Right hindlimb (tissue), 1 donor: ENCODE results near the gene MCM3.
A peak's percentile ranks its signal among the peaks of the same experiment; 100 is the strongest.

Experiments
- DNase-seq: peaks from one replicate; pipeline ENCODE4 v3.0.0-alpha.2; 2018

The MCM3 gene

DNA sequence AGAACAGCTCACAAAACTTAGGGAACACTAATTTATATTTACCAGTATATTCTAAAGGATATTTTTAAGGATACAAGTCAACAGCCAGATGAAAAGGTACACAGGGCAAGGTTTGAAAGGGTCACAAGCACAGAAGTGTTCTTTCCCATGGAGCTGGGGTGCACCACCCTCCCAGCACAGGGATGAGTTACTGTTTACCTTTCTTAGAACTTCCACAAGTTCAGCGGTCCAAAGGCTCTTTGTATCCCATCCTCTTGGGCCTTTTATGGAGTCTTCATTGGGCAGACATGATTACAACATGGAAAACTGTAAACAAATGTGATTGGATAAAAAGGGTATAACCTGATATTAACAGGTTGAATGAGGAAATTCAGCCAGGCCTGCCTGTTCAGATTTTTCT, 39.1 kb downstream of the MCM3 start:
- DNase-seq = no peak

- DNase-seq = no peak
Measured at GRCh38 chr6:52244400-52244799, 40.1 kb downstream of the MCM3 start, which contains the start of gene IL17F. Gene IL17F, minus strand, starts transcription at chr6:52244500. Its CDS starts 71 bp downstream, at chr6:52244429.

DNA sequence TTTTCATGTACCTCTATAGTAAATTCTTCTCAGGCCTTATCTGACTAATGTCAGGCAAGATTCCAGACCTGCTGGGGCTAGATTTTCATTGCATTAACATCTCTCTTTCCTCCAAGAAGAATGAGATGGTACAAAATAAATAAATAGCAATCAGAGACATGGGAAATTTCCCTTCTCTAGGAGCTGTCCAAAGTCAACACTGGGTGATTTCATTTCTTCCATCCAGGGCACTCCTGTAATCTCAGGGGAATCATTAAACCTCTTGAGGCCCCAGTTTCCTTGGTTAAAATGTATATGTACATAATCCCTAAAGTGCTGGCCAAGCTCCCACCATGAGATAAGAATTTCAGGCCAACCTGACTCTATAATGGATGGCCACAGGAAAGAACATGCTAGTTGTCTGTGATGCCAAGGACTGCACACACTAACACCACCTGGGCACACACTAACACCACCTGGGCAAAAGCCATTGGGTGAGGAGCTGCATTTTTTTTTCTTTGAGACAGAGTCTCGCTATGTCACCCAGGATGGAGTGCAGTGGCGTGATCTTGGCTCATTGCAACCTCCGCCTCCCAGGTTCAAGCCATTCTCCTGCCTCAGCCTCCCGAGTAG, 41.2 kb downstream of the MCM3 start:
- no peak for DNase-seq

DNA sequence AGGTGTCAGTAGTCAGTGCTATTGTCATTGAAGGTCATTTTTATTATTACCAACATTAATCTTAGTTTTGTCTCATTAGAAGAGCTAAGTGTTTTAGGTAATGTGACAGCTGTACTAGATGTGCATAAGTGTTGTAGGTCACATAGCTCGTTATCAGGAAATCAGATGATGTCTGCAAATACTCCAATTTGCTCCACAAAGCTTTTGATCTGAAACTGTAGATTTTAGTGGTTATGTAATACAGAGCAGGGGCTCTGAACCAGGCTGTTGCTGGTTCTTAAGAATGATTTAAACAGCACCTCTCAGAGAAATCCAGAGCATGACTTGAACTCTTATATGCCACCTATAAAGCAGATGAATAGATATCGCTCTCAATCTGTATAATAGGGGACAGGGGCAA, 42.7 kb downstream of the MCM3 start:
- DNase-seq = no peak

DNA sequence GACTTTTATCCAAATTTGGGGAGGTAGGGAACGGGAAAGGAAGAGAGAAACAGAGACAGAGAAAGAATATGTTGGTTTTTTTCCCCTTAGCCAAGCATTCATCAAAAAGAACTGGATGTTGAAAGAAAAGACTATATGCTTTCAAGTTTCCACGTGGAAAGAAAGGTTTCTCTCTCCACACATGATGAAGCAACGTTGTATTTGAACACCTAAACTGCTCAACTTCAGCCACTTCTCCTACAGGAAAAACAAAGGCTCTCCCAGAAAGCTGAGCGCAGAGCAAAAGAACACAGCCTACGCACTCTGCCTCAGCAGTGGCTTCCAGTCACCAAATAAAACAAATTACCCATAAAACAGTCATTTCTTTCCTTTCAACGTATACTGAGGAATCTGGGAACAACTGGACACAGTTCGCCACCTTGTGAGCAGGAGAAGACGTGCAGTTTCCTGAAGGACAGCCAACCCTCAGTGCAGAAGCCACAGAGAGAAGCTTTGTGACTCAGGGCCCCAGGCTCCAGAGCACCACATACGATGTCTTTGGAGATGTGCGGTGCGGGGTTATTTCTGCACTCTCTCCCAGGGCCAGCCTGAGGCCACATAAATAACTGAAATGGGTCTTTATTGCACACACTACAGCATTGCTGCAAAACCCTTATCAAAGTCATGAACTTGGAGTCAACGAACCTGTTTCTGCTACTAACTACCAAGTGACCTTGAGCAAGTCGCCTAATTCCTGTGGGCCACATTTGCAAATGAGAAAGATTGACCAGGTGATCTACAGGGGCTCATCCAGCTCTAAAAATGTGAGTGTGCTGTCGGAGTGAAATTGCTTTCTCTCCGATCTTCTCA, 50.3 kb downstream of the MCM3 start:
- peak; percentile 54 for DNase-seq

DNA sequence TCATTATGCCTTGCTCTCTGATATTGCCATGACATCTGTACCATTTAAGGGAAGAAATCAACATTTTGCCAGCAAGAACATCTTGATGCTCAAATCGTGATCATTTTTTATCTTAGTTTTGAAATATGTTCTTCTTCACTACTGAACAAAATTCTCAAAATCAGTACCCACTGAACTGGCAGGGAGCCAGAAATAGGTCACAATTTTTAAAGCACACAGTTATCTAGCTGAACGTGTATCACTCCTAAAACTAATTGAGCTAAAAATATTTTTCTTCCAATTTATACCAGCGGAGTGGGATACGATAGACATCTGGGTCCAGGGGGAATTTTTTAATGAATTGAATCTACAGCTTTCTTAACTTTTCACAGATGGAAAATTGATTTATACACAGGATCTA, 51.5 kb downstream of the MCM3 start:
- DNase-seq = no peak

- no peak for DNase-seq
Measured at GRCh38 chr6:52231406-52232127, 53.0 kb downstream of the MCM3 start.

DNA sequence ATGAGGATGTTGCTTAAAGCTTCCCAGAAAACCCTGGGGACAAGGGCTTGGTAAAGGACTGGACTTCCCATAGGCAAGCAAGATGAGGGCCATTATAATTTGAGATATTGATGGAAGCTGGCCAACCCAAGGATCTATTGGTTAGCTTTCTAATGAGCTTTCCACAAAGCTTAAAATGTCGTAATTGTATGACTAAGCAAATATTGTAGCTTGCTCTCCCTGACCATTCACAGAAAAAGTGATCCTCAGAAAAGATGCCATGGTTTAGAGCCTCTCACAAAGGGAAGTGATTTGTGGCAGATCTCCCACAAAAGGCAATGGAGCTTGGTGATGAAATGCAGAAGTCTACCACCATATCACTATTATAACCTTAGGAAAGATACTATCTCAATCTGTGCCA, 53.9 kb downstream of the MCM3 start:
- no peak for DNase-seq

DNA sequence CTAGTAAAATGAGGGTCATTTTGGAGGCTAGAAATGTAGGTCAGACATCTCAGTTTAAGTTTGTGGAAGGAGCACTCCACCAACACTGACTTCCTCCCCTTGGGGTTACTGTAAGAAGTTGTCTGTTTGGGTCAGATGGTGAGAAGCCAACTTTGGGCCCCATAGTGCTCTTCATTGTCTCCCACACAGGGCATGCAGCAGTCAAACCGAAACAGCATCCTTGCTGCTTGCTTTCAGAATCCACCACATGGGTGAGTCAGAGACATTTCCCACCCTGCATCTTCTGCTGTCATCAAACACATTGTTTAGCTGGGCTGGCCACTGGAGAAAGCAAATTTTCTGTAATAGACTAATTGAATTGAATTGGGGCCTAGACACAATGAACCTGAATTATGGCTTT, 57.0 kb downstream of the MCM3 start:
- DNase-seq = no peak

GRCh38 chr6:52221302-52221701, 63.2 kb downstream of the MCM3 start:
- DNase-seq = no peak

GRCh38 chr6:52217761-52218160, 66.8 kb downstream of the MCM3 start:
- DNase-seq = no peak

GRCh38 chr6:52216932-52217575, 67.5 kb downstream of the MCM3 start:
- DNase-seq = no peak

DNA sequence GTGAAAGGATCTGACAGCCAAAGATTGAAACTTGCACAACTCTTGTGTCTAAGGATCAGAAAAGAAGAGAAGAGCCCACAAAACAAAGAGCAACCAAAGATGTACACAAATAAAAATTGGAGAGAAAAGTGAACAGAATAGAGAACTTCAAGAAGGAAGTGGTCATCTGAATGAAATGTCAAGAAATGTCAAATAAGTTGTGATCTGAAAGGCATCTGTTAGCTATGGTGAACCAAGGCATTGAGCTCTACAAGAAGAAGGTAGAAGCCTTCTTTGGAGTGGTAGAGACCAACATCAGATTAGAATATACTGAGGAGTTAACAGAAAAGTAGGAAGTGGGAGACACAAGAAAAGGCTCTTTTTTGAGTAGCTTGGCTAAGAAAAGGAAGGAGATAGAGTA, 68.8 kb downstream of the MCM3 start:
- DNase-seq = no peak
